BJ (cell line): ENCODE measurements around the gene MAP3K13. TPM values are rescaled to one million over a fixed set of nuclear protein-coding genes. Genes with fewer than 3 reads are reported as not detected.

Experiments used
- CTCF ChIA-PET: fragments of 350-600 bp; formaldehyde crosslinking; extraction: SDS; loops from one replicate; lab custom pipeline; 2021; ENCODE audit warnings: antibody characterized with exemption, inconsistent platforms; lab: Yijun Ruan, JAX
- POLR2A ChIA-PET: fragments of 300-600 bp; sonication (Branson Sonifier 250); formaldehyde crosslinking; extraction: SDS; loops from one replicate; lab custom pipeline; 2021; ENCODE audit warnings: antibody characterized with exemption; lab: Charles Lee
- DNase-seq: peaks from one replicate; pipeline ENCODE4 v3.0.0-alpha.2; 2011; ENCODE audit warnings: low read depth
- H3K27me3 ChIP-seq: 2 replicates; pipeline ENCODE4 v1.6.0; 2011; ENCODE audit warnings: low read length; ENCODE audit not compliant: control insufficient read depth, insufficient read depth
- H3K36me3 ChIP-seq: 2 replicates; pipeline ENCODE4 v1.5.1; 2011; ENCODE audit warnings: low read length; ENCODE audit not compliant: control insufficient read depth, insufficient read depth
- H3K4me3 ChIP-seq: 2 replicates; pipeline ENCODE4 v1.5.1; 2011; ENCODE audit warnings: low read depth, mild to moderate bottlenecking, control low read depth, low read length
- CTCF ChIP-seq: IDR thresholded peaks from 2 replicates; pipeline ENCODE4 v1.5.1; 2011; ENCODE audit warnings: low read depth, mild to moderate bottlenecking, control low read depth, inconsistent platforms, low read length, moderate library complexity; ENCODE audit not compliant: insufficient read depth
- polyA plus RNA-seq: library from polyadenylated mRNA; depleted of rRNA; stranded (reverse); fragments of >200 nt; gene quantifications from 2 replicates; pipeline ENCODE4 v1.2.3, GENCODE V29; 2011

Gene MAP3K13
- polyA plus RNA-seq, 1 experiment, result 8.9 TPM

DNA sequence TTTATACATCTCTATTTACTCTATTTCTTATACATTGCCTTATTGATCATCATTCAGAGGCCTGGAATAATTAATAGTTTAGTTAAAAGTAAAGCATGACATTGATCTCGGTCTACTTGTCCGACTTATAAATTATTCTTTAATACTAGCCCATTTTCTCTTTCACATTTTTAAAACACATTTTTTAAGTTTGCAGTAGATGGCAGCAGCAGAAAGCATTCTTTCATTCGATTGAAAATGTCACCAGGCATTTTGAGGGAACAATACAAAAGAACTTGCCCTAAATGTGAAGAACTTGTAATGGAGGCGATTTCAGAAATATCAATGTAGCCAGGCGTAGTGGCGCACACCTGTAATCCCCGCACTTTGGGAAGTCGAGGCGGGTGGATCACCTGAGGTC, 15.5 kb upstream of the MAP3K13 start:
- Histone ChIP-seq H3K4me3 (no peak overlapping the region), H3K27me3 (no peaks in the 10 kb centered on the region), H3K36me3 (no peaks in the 10 kb centered on the region)
- no peak for TF ChIP-seq CTCF
- DNase-seq, result no peak
- CTCF ChIA-PET, result no interaction called here
- POLR2A ChIA-PET, result no interaction called here

DNA sequence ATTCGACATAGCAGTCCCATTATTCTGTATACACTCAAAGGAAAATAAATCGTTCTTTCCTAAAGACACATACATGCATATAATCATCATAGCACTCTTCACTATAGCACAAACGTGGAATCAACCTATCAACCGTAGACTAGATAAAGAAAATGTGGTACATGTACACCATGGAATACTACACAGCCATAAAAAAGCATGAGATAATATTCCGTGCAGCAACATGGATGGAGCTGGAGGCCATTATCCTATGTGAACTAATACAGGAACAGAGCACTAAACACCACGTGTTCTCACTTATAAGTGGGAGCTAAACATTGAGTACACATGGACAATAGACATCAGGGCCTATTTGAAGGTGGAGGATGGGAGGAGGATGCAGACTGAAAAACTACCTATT, 12.1 kb upstream of the MAP3K13 start:
- POLR2A ChIA-PET, result no interaction called here
- Histone ChIP-seq H3K4me3 (no peak overlapping the region), H3K36me3 (no peaks in the 10 kb centered on the region), H3K27me3 (no peaks in the 10 kb centered on the region)
- CTCF ChIA-PET, result no interaction called here
- TF ChIP-seq CTCF, result no peak
- DNase-seq, result no peak

- TF ChIP-seq CTCF, result no peak
- Histone ChIP-seq H3K36me3 (no peaks in the 10 kb centered on the region), H3K4me3 (no peak overlapping the region), H3K27me3 (no peaks in the 10 kb centered on the region)
- no peak for DNase-seq
- POLR2A ChIA-PET, result no interaction called here
- CTCF ChIA-PET, result no interaction called here
These were observed 11.5 kb upstream of the MAP3K13 start for GRCh38 chr3:185351396-185351795.

DNA sequence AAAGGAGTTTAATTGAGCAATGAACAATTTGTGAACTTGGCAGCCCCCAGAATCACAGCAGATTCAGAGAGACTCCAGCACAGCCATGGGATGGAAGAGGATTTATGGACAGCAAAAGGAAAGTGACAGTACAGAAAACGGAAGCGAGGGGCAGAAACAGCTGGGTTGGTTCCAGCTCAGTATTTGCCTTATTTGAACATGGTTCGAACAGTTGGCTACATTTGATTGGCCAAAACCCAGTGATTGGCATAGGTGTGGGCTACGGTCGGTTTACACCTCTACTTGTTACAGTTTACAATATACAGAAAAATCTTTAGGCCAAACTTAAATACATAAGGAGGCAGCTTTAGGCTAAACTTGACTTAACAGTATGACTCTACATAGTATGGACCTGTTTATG, 9.7 kb upstream of the MAP3K13 start:
- no peak for TF ChIP-seq CTCF
- Histone ChIP-seq H3K27me3 (no peaks in the 10 kb centered on the region), H3K4me3 (no peak overlapping the region), H3K36me3 (no peaks in the 10 kb centered on the region)
- ChIA-PET POLR2A (no interaction called here), CTCF (interaction anchor here (0.8 to 1.7 kb wide), 5 partner anchors 9 to 206 kb away, joined by 3 to 5 read pairs (median 3); no protein-coding TSS in a partner anchor)
- DNase-seq, result no peak

- POLR2A ChIA-PET, result no interaction called here
- no peak overlapping the region for H3K4me3 ChIP-seq
- DNase-seq, result no peak
- H3K36me3 ChIP-seq, result no peaks in the 10 kb centered on the region
- TF ChIP-seq CTCF, result peak; percentile 66
- CTCF ChIA-PET, result interaction anchor here (0.6 to 1.7 kb wide), 12 partner anchors 8 to 598 kb away, joined by 3 to 8 read pairs (median 4); no protein-coding TSS in a partner anchor
- no peaks in the 10 kb centered on the region for H3K27me3 ChIP-seq
These were observed 8.9 kb upstream of the MAP3K13 start for GRCh38 chr3:185353823-185354614.
